HG03066 (cell line): ENCODE data around the gene INTS1.

Experiments
- ATAC-seq: cut with Tn5 transposase; IDR thresholded peaks from one replicate; pipeline ENCODE4 v1.9.1; 2021; ENCODE audit warnings: low read depth; ENCODE audit not compliant: unreplicated experiment

INTS1 gene

DNA sequence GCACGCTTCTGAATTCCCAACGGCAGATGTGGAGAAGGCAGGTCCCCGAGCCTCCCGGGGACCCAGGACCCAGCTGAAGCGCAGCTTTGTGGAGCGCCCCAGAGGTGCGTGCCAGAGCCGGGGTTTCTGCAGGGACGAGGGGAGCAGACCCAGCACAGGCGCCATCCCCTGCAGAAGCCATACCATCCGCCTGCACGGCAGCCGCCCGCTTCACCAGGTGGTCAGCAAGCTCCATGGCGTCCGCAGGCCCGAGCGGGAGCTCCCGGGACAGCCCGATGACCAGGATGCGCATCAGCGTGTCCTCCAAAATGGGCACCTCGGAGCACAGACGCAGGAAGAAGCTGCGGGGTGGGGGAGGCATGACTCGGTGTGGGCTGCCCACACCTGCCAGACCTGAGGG, 10.6 kb downstream of the INTS1 start:
- no peak for ATAC-seq

DNA sequence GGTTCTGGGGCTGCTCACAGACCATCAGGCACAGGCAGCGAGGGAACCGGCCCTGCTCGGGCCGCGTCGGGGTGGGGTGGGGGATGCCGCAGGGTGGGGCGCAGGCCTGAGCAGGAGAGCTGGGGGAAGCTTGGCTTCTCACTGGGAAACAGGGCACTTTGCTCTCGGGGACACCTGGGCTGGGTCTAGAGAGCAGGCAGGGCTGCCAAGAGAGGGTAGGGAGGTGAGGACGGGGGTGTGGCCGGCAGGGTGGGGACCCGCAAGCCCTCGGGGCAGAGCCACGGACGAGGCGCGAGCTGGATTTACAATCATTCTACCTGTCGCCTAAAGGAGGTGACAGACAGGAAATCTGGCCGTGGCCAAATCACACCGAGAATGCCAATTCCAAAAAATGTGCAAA, 11.1 kb downstream of the INTS1 start:
- ATAC-seq, result no peak

DNA sequence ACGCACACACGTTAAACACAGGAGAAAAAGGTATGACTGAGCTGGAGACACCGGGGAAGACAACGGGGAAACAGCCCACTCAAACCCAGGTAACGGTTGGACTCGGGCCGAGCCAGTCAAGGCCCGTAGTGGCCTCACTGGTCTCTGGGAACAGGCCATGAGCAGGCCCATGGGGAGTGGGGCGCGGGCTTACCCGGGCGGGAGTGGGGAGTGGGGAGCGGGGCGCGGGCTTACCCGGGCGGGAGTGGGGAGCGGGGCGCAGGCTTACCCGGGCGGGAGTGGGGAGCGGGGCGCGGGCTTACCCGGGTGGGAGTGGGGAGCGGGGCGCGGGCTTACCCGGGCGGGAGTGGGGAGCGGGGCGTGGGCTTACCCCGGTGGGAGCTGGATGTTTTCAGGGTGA, 11.5 kb downstream of the INTS1 start:
- ATAC-seq, result no peak

DNA sequence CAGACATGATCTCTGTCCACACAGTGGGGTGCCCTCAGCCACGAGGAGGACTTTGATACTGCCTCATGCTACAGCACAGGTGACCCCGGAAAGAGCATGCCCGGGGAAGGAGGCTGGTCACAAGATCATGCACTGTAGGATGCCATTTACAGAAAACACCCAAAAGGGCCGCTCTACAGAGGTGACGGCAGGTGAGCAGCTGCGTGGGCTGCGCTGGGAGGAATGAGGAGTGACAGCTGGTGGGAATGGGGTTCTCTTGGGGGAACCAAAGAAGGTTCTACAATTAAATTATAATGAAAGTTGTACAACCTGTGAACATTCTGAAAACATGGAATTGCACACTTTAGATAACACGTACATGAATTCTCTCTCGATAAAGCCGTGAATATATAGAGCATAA, 12.0 kb downstream of the INTS1 start:
- ATAC-seq, result no peak

DNA sequence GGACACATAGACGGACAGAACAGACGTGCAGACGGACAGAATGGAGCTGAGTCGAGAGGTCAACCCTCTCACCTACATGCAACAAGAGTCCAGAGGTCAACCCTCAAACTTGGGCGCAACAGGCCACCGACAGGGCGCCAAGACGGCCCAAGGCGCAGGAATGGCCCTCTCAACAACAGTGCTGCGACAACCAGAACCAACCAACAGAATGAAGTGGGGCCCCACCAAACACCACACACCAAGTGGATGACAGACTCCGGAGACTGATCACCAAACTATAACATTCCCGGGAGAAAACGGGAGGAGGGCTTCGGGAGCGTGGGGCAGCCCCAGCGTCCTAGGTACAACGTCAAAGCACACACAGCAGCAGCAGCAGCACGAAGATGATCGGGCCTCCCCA, 13.4 kb downstream of the INTS1 start:
- no peak for ATAC-seq

DNA sequence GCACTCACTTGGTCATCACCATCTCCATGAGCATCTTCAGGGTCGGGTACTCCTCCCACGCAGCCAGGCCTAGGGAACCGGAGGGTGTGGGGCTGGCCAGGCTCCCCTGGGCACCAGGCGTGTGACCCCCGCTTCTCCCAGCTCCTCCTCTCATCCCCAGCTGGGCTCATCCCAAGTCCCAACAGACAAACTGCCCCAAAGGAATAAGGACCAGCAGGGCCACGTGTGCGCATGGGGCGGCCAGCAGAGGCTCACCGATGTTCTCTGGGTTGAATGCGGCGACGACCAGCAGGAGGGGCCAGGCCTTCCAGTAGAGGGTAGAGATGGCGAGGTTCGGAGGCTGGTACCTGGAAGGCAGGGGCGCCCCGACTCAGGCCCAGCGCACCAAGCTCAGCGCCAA, 14.9 kb downstream of the INTS1 start:
- ATAC-seq, result no peak

DNA sequence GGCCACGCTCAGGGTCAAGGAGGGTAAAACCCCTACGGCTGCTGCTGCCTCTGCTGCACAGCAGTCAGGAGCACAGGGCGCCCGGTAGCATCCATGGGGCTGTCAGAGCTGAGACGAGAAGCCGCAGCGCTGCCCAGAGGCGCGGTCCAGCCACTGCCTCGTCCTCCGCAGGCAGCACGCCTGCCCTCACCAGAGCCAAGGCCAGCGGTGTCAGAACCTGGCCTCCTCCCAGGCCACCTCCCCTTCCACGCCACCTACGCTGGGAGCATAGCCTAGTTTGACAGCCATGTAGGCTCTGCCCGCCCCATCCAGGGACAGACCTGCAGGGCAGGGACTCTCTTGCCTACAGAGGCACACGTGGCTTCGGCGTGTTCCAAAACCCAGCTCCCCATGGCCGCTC, 16.2 kb downstream of the INTS1 start:
- ATAC-seq, result no peak

DNA sequence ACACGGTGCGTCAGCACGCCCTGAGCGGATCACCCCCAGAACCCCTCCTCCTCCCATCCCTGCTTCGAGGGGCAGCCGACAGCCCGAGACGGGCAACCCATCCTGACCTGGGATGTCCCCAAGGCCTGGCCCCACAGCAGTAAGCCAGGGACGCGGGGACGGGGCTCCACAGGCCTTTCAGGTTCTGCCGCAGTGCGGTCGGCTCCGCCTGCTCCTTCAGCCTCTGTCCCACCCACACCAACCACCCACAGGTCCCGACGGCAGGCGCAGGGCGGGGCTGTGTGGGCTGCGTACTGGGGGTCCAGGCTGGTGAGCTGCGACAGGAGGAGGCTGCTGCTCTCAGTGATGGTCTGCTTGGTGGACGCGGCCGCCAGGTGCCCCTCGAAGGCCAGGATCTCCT, 16.7 kb downstream of the INTS1 start:
- no peak for ATAC-seq

DNA sequence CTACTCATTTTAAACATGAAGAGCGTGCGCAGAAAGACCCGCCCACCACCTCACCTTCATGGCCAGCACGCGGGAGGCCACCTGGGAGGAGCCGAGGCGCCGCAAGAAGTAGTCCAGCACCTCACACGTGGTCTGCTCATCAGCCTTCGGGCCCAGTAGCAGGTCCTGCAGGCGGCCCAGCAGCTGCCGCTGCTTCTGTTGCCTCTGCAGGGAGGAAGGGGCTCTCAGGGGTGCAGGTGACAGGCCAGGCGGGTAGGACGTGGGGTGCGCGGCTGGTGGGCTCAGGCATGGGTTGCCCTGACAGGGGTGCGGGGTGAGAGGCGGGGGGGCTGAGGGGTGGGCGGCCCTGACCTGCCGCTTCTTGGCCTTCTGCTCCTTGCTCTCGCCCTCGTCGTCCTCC, 17.6 kb downstream of the INTS1 start:
- no peak for ATAC-seq

DNA sequence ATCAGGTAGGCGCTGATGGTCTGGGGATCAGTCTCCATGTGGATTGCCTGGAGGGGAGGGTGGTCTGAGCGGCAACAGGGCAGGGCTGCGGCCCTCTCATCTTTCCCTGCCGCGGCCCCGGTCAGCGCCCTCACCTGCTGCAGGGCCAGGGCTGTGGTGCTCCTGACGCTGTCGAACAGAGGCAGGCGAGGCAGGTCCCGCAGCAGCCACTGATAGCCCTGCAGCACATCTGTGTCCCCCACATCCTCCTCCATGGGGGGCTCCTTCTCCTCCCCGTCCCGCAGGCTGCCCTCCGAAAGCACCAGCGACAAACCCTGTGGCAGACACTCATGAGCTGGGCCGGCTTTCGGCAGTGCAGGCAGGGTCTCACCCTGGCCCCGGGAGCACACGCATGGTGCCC, 19.0 kb downstream of the INTS1 start:
- no peak for ATAC-seq

DNA sequence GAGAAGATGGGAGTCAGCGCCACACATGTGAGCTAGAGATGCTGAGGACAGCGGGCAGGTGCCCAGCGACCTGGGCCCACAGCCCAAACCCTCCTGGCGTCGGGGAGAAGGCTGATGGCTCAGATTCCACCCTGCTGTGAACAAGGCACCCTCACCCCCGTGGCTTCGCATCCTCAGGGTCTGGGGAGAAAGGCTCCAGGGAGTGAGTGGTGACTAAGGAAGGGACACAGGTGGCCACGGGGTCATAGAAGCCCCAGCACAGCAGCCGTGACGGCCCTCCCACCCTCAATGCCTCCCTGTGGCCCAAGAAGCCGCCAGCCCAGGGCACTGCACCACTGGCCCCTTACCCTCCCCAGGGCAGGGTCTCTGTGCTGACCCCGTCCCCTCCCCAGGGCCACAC, 19.6 kb downstream of the INTS1 start:
- ATAC-seq, result no peak

DNA sequence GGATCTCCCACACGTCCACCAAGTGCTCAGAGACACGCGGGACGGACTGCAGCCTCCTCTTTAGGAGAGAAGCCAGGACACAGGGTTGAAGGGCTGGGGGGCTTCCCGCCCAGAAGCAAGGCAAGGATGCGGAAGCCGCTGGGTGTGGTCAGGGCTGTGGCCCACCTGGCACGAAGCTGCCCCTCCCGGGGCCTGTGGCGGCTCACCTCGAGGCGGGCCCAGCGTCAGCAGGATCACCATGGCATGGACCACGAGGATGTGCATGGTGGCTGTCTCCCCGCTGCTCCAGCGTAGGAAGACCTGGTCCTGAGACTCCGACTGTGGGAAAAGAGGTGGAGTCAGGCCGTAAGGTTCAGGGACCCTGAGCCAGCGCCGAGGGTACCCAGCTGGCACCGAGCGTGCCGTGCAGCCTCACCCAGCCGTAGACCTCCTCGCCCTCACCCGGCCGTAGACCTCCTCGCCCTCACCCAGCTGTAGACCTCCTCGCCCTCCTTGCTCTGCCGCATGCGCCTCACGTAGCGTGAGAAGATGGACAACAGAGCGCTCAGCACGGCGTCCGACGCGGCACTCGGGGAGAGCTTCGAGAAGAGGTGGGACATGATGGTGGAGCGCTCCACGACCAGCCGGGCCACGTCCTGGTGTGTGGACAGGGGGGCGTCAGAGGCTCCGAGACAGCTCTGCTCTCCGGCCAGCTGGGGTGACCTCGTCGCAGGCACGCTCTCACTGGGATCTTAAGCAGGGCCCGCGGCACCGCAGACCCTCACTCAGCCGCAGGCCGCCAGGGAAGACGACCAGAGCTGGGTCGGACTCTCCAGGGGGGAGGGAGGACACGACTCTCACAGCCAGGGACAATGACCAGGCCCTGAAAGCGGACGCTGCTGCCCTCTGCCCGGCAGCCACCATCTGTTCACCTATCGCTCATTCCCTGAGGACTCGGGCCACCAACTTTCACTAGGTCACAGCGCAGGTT, 20.4 kb downstream of the INTS1 start:
- ATAC-seq, result no peak

DNA sequence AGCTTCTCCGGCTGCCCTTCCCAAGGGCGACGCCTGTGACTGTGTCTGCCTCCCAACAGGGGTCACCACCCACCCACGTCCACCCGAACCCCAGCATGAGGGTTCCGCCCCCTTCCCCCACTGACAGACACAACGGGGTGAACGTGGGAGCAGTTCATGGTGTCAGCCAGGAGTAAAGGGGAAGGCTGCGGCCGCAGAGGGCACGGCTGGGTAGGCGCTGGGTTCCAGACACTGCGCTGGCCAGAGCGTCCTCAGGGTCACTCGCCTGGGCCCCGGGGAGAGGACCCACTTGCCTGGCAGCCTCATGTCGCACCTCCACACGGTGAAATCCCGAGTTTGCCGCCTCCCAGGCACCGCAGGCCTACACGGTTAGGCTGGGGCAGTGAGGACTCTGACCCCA, 21.1 kb downstream of the INTS1 start:
- ATAC-seq, result no peak

DNA sequence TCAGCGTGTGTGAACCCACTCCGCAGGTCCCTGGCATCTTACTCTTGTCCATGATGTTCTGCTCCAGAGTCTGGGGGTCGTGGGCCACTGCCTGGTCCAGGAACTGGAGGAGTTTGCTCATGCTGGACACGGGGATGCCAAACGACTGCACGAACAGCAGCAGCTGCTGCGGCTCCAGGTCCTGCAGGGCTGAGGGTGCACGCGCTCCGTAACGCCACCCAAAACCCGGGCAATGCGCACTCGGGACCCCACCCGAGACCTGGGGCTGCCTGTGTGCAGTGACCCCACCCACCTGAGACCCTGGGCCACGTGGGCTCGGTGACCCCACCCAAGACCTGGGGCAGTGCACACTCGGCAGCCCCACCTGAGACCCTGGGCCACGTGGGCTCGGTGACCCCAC, 22.9 kb downstream of the INTS1 start:
- no peak for ATAC-seq

DNA sequence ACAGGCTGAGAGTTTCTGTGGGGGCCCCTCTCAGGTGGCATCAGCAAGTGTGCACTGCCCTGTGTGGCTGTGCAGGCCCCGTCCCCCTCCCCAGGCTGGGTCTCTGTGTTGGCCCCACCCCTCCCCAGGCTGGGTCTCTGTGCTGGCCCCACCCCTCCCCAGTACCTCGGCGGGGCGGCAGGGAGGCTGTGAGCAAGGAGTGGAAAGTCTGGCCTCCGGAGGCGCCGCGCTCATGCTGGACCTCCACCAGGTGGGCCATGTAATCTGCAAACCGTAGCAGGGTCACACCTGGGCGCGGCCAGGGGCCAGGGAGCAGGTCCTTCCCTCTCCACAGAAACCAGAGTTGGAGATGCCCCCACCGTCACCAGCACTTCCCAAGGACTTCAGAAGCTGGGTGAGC, 23.5 kb downstream of the INTS1 start:
- no peak for ATAC-seq

DNA sequence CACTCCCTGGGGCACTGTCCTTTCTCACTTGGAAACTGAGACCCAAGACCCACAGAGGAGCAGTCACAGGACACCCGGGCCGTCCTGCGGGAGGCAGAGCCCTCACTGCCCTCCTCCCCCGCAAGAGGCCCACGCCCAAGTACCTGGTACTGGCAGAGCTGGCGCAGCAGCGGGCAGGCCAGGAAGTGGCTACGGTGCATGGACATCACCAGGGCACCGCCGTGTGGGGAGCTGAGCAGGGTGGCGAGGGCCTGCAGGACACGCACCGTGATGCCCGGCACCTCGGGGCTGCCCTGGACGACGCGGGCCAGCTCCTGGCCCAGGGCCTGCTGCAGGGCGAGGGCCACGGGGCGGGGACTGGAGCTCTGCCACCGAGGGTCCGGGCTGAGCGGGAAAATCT, 24.9 kb downstream of the INTS1 start:
- no peak for ATAC-seq

DNA sequence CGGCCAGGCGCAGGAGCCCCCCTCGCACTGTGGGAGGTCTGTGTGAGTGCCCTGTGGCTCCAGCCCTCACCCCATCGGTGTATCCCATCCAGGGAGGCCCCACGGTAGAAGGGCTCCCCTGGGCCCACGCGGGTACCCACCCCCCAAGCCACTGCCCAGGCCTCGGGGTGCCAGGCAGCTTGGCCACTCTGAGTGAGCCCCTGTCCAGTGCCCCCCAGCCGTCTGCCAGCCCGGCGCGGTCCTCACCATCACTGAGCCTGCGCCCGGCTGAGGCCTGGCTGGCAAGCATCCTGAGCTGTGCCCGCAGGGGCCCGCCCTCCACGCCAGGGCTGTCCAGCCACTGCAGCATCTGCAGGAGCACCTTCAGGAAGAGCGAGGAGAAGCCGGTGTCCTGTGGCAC, 25.7 kb downstream of the INTS1 start:
- no peak for ATAC-seq

DNA sequence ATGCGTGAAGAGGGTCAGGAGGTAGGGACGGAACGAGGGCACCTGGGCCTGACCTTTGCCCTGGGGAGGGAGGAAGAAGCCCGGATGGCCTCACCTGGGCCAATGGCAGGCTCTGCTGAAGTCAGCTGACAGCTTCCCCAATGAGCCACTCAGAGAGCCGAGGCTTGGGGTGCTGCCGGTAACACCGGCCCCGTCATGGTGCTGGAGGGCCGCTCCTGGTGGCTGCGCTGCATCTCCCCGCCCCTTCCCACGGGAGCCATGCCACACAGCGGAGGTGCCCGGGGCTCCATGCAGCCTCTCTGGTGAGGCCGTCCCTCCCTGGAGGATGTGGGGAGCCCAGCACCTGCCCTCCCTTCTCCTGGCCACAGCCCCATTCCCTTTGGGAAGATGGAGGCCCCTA, 27.3 kb downstream of the INTS1 start:
- ATAC-seq, result no peak

DNA sequence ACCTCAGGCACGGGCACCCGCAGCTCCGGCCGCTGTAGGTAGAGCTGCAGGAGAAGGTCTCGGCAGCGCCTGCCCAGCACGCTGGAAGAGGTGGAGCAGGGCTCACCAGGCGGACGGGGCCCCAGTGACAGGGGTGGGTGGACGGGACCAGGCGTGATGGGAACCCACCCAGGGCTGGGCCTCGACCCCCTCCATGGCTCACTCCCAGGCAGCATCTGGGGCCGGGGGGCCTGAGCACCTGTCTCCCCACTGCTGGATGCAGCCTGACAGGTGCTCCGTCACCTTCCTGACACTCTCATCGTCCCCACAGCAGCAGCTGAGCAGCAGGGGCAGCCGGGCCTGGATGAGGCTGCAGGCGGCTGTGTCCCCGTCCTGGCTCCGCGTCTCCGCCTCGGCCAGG, 28.2 kb downstream of the INTS1 start:
- ATAC-seq, result no peak

DNA sequence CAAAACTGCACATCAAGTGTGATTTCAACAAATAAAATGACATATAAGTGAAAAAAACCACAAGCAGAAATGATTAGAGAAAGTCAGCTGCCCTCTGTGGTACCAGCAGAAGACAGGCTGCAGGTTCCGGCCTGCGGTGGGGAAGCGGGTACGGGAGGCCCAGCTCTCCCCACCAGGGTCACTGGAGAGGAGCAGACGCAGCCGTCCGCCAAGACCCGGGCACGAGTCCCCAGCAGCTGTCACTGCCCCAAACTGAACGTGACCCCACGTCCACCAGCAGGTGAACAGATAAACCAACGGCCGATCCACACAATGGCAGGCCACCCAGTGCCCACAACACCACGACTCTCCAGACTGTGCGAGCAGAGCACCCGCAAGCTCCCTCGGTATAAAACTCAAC, 28.8 kb downstream of the INTS1 start:
- ATAC-seq, result no peak

DNA sequence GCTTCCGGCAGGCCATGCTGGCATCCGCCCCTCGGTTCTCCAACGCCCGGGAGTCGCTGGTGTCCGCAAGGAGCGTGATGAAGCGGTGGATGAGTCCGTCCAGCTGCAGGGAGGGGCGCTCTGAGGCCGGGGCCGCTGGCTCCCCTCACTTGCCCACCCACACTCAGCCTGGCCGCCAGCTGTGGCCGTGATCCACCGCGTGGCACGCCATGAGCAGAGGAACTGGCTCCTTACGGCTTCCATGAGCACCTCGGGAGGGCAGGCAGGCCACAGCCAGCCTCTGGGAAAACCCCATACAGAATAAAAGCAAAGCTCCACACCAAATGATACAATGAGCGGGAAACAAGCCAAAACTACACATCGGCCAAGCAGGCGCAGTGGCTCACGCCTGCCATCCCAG, 29.5 kb downstream of the INTS1 start:
- no peak for ATAC-seq

DNA sequence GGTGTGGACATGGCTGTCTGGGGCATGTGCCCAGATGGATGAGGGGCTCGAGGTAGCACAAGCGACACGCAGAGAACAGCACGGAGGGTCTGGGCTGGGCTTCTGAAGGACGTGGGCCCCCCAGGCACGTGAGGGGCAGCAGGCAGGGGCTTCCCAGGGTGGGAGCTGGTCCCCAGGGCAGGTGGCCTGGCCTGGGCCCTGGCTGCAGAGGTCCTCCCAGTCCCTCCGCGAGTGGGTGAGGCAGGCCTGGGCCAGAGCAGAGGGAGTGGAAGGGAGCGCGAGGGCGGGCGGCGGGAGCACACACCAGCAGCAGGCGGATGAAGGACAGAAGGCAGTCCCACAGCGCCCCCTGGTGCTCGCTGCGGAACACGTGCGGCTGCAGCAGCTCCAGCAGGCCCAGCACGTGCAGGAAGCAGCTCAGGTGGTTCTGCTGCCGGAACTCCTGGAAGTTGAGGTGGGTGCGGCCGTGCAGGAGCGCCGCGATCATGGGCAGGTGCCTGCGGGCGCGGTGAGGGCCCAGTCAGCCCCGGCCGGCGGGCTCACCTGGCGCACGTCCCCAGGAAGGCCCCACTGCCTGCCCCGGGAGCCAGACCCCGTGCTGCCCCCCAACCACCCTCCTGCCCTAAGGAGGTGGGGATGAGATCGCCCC, 30.2 kb downstream of the INTS1 start:
- no peak for ATAC-seq
